AG04449 (cell line): ENCODE results near the gene IFNGR1.

Source experiments
- CTCF ChIA-PET: fragments of 350-600 bp; formaldehyde crosslinking; extraction: SDS; loops from one replicate; lab custom pipeline; 2021; ENCODE audit warnings: antibody characterized with exemption; lab: Yijun Ruan, JAX
- POLR2A ChIA-PET: fragments of 400-600, 350-600 bp; formaldehyde crosslinking; extraction: SDS; loops from one replicate; lab custom pipeline; 2020; ENCODE audit warnings: antibody characterized with exemption, inconsistent platforms; lab: Yijun Ruan, JAX
- DNase-seq: peaks from one replicate; pipeline ENCODE4 v3.0.0-alpha.2; 2010; ENCODE audit warnings: low read depth, low spot score
- H3K4me3 ChIP-seq: 2 replicates; pipeline ENCODE4 v1.5.1; 2011; ENCODE audit warnings: low read depth, mild to moderate bottlenecking, control low read depth, low read length
- CTCF ChIP-seq: IDR thresholded peaks from one replicate; pipeline ENCODE4 v1.5.1; 2011; ENCODE audit warnings: mild to moderate bottlenecking, moderate library complexity, low read length, control low read depth, inconsistent platforms; ENCODE audit not compliant: insufficient read depth; ENCODE audit errors: missing control alignments

The IFNGR1 gene

GRCh38 chr6:137176729-137177128 lies 42.5 kb downstream of the IFNGR1 start:
- H3K4me3 ChIP-seq, result no peak overlapping the region
- ChIA-PET CTCF (interaction anchor here (2.6 kb wide), 1 partner anchor 10 kb away, joined by 7 read pairs; no protein-coding TSS in a partner anchor), POLR2A (no interaction called here)
- DNase-seq, result no peak
- no peak for TF ChIP-seq CTCF

- TF ChIP-seq CTCF, result no peak
- H3K4me3 ChIP-seq, result no peak overlapping the region
- POLR2A ChIA-PET, result no interaction called here
- DNase-seq, result no peak
- CTCF ChIA-PET, result no interaction called here
Measured at GRCh38 chr6:137175868-137176245, 43.3 kb downstream of the IFNGR1 start.

- TF ChIP-seq CTCF, result no peak
- ChIA-PET CTCF (no interaction called here), POLR2A (no interaction called here)
- no peak for DNase-seq
- H3K4me3 ChIP-seq, result no peak overlapping the region
Measured at GRCh38 chr6:137175157-137175867, 43.9 kb downstream of the IFNGR1 start.

GRCh38 chr6:137173501-137173900 lies 45.7 kb downstream of the IFNGR1 start, which contains the start of gene IL22RA2:
TSS of gene IL22RA2 (minus strand) at chr6:137173644. CDS start at chr6:137161749, 11,895 bp downstream.
- POLR2A ChIA-PET, result no interaction called here
- no peak for TF ChIP-seq CTCF
- CTCF ChIA-PET, result no interaction called here
- H3K4me3 ChIP-seq, result no peak within 1 kb of the TSS
- no peak for DNase-seq

- TF ChIP-seq CTCF, result no peak
- no peak for DNase-seq
- ChIA-PET CTCF (no interaction called here), POLR2A (no interaction called here)
- H3K4me3 ChIP-seq, result no peak overlapping the region
Measured at GRCh38 chr6:137172734-137173431, 46.3 kb downstream of the IFNGR1 start.
